ENCODE data around the gene GJB3. TPM values are rescaled to one million over a fixed set of nuclear protein-coding genes. Genes with fewer than 3 reads are reported as not detected.
"Not testable (repeated sequence)": the region's sequence is repeated elsewhere in the genome, so short reads cannot be mapped to it uniquely, and the experiment has no call there.

The GJB3 gene
- total RNA-seq, 1 donor from 2014 or later, result not detected

DNA sequence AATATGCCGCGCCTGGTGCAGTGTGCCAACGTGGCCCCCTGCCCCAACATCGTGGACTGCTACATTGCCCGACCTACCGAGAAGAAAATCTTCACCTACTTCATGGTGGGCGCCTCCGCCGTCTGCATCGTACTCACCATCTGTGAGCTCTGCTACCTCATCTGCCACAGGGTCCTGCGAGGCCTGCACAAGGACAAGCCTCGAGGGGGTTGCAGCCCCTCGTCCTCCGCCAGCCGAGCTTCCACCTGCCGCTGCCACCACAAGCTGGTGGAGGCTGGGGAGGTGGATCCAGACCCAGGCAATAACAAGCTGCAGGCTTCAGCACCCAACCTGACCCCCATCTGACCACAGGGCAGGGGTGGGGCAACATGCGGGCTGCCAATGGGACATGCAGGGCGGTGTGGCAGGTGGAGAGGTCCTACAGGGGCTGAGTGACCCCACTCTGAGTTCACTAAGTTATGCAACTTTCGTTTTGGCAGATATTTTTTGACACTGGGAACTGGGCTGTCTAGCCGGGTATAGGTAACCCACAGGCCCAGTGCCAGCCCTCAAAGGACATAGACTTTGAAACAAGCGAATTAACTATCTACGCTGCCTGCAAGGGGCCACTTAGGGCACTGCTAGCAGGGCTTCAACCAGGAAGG is 4.3 kb downstream of the GJB3 start:
- intact Hi-C loops (cut with micrococcal nuclease), result no loop called here

DNA sequence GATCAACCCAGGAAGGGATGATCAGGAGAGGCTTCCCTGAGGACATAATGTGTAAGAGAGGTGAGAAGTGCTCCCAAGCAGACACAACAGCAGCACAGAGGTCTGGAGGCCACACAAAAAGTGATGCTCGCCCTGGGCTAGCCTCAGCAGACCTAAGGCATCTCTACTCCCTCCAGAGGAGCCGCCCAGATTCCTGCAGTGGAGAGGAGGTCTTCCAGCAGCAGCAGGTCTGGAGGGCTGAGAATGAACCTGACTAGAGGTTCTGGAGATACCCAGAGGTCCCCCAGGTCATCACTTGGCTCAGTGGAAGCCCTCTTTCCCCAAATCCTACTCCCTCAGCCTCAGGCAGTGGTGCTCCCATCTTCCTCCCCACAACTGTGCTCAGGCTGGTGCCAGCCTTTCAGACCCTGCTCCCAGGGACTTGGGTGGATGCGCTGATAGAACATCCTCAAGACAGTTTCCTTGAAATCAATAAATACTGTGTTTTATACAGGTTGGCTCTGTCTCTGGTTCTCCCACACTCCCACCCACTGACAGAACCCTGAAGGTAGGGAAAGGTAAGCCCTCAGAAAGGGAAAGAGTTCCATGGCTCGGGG is 5.0 kb downstream of the GJB3 start:
- intact Hi-C loops (cut with micrococcal nuclease), result loop anchor here (1.0 kb wide), 1 partner anchor 66 kb away; no protein-coding TSS in a partner anchor

DNA sequence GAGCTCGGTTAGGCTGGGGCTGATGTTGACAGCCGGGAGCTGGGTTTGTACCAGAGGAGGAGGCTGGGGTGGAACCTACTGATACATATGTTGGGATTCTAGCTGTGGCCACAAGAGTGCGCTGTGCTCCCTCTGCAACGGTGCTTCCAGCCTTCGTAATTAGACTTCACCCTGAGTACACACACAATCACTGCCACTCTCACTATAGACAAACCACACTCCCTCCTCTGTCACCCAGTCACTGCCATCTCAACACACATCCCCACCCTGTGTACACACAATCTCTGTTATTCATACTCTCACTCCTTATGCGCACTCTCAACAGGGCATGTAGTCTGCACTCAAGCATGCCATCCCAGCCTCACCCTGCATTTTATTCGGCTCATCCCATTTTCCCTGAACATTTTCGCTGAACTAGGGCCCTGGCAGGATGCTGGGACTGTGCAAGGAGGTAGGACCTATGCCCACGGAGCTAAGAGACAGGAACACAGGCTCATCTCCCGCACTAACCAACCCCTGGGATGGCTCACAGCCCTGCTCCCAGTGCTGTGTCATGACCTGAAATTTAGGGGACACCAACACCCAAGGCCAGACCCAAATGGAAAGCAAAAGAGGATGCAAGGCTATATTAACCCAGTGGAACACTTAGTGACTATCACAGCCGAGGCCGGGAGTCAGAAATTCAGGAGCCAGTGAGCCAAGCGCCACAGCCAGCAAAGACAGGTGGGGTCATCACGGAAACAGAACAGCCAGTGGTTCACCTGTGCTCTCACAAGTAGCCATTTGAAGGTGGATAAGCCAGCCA is 5.7 kb downstream of the GJB3 start:
- intact Hi-C loops (cut with micrococcal nuclease), result loop anchor here (1.0 kb wide), 1 partner anchor 66 kb away; no protein-coding TSS in a partner anchor

DNA sequence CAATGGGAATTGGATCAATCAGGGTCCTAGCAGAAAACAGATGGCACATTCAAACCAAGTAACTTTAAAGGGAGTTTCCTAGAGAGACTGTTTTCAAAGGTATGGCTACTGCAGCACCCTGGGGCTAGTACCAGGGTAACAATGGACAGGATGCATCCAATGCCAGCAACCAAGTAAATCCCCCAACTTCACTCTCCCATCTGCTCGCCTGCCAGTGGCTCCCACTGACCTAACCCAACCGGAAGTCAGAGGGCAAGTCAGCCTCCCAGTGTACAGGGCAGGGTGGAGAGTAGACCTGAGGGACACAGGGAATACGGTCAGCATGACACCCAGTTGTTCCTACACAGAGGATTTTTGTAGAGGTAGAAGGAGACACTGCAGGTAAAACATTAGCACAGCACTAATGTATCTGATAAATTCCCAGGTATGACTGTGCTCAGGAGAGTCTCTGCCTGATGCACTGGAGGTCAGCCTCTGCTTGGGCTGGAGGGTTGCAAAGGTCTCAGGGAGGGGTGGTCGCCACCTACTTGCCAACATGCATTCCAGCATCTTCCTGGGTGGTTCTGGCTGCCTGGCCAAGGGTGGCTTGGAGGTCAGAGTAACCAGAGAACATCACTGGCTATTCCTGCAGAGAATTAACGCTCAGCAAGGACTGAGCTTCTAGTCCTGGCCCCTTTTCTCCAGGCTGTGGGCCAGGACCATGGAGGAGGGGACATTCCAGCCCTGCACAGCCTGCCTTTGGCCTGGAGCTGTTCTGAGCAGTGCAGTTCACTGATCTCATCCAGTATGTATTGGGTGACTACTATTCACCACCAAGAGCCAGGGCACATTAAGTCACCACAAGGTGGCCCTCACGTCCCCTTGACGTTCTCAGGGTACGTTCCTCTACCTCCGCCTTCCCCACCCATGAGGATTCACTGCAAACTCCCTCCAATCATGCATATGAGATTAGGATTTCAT is 6.7 kb downstream of the GJB3 start:
- intact Hi-C loops (cut with micrococcal nuclease), result no loop called here

DNA sequence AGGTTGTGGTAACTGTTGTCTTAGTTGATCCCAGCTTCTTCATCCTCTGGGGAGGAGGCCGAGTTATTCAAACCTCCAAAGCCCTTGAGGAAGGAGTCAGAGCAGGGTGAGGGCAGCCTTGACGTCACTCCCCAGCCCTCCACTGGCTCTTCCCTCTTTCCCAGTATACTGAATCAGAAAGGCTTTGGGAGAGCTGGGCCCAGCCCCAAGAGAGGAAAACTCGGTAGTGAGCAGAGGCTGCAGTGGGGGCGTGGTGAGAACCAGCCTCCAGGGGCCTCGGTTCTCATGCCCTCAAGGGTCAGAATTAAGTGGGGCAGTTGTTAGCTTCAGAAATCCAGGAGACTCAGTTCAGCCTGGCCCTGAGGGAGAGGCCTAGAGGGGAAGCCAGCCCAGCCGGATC is 10.0 kb downstream of the GJB3 start:
- intact Hi-C loops (cut with micrococcal nuclease), result no loop called here

DNA sequence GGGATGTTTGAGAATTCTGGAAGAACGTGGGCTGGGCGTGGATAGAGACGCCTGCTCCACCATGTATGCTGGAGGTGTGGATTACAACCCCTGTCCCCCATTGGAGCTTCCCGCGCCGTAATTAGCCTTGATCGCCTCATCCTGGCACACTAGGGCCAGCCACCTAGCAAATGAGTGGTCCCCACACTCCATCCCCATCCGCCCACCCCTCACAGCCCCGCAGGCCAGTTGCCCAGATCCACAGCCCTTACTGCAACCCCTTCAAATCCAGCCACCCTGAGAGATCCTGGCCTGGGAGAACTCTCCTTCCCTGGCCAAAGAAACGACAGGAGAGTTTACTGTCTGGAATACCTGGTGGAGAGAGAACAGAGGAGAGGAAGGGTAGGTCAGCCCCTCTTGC is 11.4 kb downstream of the GJB3 start:
- intact Hi-C loops (cut with micrococcal nuclease), result no loop called here

DNA sequence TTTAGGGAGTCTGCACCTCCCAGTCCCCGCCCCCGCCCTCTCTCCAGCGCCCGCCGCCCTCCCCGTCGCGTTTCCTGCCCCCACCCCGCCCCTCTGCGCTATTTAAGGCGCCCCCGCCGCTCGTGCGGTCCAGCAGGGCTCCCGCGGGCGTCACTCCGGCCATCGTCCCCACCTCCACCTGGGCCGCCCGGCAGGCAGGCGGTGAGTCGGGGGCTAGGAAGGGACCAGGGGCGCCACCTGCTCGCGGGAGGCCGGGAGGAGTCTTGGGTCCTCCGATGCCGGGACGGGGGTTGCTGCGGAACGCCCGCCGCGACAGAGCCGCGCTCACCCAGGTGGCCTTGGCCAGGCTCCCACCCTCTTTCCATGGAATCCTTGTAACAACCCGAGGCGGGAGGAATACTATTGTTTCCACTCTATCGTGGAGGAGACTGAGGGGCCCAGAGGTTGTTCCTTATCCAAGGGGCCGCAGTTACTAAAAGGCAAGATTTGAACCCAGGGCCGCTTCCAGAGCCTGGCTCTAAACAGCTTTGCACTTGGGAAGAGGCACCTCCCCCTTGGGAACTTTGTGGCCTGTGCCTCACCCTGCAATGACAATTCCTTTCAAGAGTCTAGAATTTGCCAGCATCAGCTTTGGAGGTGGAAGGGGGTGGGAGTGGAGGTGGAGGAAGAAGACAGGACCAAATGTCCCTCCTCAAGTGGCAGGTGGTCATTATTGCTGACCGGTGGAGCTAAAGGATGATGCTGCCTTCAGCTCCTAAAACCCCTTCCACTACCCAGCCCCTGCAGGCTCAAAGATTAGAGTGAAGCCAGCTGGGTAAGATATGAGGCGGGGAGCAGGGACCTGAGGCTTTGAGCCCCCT is 12.1 kb downstream of the GJB3 start, which contains the start of gene GJA4:
Gene GJA4, plus strand, starts transcription at position 132 of the 860 bp plus-strand sequence. CDS start 1,215 bp downstream, outside the sequence.
- intact Hi-C loops (cut with micrococcal nuclease), result no loop called here

DNA sequence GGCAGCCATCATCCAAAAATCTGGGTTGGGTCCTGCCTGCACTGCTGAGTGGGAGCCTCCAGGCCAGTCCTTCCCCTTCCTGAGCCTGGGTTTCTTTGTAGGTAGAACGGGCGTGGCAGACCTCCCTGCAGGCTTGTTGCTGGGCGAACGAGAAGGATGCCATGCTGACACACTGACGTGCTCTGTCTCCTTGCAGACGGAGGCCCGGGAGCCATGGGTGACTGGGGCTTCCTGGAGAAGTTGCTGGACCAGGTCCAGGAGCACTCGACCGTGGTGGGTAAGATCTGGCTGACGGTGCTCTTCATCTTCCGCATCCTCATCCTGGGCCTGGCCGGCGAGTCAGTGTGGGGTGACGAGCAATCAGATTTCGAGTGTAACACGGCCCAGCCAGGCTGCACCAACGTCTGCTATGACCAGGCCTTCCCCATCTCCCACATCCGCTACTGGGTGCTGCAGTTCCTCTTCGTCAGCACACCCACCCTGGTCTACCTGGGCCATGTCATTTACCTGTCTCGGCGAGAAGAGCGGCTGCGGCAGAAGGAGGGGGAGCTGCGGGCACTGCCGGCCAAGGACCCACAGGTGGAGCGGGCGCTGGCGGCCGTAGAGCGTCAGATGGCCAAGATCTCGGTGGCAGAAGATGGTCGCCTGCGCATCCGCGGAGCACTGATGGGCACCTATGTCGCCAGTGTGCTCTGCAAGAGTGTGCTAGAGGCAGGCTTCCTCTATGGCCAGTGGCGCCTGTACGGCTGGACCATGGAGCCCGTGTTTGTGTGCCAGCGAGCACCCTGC is 13.2 kb downstream of the GJB3 start:
- intact Hi-C loops (cut with micrococcal nuclease), result no loop called here

DNA sequence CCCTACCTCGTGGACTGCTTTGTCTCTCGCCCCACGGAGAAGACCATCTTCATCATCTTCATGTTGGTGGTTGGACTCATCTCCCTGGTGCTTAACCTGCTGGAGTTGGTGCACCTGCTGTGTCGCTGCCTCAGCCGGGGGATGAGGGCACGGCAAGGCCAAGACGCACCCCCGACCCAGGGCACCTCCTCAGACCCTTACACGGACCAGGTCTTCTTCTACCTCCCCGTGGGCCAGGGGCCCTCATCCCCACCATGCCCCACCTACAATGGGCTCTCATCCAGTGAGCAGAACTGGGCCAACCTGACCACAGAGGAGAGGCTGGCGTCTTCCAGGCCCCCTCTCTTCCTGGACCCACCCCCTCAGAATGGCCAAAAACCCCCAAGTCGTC is 13.8 kb downstream of the GJB3 start:
- intact Hi-C loops (cut with micrococcal nuclease), result no loop called here

DNA sequence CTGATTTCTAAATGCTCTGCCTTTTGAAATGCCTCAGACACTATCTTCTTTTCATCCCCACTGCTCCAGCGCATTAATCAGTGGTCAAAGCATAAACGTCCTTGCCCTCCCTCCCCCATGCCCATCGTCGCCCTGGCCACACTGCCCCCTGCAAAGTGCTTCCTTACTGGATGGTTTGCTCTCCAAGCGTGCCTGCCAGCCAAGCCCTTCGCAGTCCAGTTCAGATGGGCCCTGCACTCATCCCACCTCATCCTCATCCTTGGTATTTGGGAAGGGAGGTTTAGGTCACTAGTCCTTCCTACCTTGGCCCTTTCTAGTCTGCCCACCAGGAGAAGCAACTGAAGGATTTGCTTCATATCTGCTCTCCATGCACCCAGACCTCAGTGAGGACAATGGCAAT is 14.9 kb downstream of the GJB3 start:
- intact Hi-C loops (cut with micrococcal nuclease), result no loop called here

DNA sequence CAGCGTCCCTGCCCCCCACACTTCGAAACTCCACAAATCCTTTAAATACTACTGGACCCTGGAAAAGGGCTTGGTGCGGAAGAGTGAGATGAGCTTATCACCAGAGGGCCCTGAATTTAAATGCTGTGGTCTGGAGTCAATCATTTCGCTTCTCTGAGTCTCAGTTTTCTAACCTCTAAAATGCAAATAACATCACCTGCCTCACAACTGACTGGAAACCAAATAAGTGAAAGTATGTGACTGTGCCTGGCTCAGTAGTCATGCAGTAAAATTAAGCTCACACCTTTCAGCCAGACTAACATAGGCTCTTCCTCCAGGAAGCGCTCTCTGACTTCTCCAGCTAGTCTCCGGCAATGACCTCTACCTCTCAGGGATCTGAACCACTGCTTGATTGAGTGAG is 16.0 kb downstream of the GJB3 start:
- intact Hi-C loops (cut with micrococcal nuclease), result no loop called here

DNA sequence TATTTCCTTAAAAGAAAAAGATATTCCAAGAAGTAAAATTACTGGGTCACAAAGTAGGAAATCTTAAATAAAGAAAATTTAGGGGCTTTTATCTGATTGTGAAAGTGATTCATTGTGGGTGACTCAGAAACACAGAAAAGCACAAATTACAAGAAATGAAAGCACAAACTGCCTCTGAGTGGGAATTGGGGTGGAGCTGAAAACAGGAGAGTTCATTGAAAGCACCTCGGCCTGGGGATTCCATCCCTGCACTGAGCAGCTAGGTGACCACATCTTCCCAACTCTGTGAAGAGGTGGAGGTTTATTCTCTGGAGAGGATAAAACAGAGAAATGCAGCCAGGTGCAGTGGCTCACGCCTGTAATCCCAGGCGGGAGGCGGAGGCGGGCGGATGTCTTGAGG is 19.2 kb downstream of the GJB3 start:
- intact Hi-C loops (cut with micrococcal nuclease), result no loop called here

DNA sequence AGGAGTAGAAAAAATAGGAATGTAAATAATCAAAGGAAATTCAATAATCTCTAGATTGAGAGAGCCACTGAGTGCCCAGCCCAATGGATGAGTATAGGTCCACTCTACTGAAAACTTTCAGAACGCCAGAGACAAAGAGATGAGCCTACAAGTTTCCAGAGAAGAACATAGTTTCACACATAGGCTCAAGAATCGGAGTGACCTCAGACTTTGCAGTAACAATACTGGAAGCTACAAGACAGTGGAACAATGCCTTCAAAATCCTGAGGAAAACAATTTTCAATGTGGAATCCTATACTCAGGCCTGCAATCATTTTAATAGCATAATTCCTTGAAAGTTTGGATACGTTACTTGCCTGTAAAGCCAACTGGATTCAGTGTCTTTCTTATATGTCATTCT is 22.8 kb downstream of the GJB3 start:
- intact Hi-C loops (cut with micrococcal nuclease), result no loop called here

DNA sequence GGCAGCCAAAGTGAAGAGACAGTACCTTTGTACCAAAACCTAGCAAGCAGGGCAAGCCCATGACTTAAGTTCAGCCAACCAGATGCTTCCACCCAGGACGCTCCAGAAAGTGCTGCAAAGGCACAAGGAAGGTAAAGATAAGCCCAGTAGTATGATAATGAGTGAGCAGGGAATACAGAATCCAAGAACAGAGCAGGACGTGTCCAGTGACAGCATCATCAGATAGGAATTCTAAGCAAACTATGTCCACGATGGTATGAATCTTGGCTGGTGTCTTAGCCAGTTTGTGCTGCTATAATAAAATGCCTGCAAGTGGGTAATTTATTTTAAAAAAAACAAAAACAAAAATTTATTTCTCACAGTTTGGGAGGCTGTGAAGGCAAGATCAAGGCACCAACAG is 25.4 kb downstream of the GJB3 start:
- intact Hi-C loops (cut with micrococcal nuclease), result no loop called here

DNA sequence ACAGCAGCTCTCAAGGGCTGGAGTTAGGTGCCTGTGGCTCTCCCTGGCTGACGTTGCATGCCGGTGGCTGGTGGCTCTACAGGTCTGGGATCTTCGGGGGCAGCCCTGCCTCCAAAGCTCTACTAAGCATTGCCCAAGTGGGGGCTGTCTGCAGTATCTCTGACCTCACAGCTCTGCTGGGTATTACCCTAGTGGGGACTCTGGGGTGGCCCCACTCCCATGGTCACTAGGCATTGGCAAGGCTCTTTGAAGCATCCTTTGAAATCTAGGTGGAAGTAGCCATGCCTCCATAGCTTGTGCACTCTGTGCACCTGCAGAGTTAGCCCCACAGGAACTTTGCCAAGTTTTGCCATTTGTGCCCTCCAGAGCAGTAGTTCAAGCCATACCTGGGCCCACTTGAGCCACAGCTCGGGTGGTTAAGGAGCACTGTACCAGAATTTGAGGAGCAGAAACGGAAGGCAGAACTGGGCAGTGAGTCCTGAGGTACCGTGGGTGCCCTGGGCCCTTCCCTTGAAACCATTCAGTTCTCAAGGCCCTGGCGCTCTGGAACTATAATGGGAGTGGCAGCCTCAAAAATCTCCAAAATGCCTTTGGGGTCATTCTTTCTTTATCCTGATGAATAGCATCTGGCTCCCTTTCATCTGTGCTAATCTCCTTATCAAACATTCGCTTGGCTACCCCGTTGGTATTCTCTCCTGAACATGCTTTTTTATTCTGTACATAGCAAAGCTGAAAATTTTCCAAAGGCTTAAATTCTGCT is 27.2 kb downstream of the GJB3 start:
- intact Hi-C loops (cut with micrococcal nuclease), result no loop called here

DNA sequence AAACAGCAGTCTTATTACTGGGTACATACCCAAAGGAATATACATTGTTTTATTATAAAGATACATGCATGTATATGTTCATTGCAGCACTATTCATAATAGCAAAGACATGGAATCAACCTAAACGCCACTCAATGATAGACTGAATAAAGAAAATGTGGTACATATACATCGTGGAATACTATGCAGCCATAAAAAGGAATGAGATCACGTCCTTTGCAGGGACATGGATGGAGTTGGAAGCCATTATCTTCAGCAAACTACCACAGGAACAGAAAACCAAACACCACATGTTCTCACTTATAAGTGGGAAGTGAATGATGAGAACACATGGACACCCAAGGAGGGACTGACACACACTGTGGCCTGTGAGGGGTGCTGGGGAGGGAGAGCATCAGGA is 29.8 kb downstream of the GJB3 start:
- intact Hi-C loops (cut with micrococcal nuclease), result not testable (repeated sequence)

DNA sequence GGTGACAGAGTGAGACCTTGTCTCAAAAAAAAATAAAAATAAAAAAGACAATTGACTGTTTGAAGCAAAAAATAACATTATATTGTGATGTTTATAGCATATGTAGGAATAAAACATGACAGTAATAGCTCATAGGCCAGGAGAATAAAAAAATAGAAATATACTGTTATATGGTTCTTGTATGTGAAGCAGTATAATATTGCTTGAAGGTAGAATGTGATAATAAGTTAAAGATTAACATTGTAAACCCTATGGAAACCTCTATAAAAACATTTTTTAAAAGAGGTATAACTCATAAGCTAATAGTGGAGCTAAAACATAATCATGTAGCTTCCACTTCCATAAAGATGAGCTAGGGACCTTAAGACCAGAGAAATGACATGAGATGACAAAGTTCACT is 35.3 kb downstream of the GJB3 start:
- intact Hi-C loops (cut with micrococcal nuclease), result no loop called here

DNA sequence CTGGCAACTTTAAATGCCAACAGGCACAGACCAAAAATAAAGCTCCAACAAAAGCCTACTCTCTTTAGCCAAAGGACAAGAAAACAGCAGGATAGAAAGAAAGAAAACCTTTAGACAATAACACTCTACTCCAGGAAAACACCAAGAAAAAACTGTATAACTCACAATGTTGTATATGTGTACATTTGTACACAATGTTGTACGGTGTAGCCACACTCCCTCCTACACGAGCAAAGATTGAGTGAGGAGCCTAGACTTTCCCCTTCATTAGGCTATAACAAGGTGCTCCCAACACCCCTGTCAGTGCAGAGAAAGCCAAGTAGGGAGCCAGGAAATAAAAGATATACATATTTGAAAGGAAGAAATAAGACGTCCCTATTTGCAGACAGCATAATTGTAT is 35.8 kb downstream of the GJB3 start:
- intact Hi-C loops (cut with micrococcal nuclease), result no loop called here

DNA sequence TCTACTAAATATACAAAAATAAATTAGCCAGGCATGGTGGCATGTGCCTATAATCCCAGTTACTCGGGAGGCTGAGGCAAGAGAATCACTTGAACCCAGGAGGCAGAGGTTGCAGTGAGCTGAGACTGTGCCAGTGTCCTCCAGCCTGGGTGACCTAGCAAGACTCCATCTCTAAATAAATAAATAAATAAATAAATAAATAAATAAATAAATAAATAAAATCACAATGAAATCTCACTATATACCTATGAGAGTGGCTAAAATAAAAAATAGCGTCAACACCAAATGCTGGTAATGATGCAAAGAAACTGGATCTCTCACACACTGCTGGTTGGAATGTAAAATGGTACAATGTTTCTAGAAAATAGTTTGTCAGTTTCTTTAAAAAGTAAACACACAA is 37.8 kb downstream of the GJB3 start:
- intact Hi-C loops (cut with micrococcal nuclease), result not testable (repeated sequence)

Data from T-helper 2 cell treated with Interferon-gamma antibody and Interleukin-4, amounts not matched to agents 100 ng/mL and 5 ng/mL, for 36 hours (primary cell).